Activated CD8-positive, alpha-beta memory T cell treated with anti-CD3 and anti-CD28 coated beads, Interleukin-2, amount 50 U/mL, for 4 hours (primary cell): Measurements from ENCODE around the gene GADD45B.
"Not testable (repeated sequence)": the region's sequence is repeated elsewhere in the genome, so short reads cannot be mapped to it uniquely, and the experiment has no call there.

Experiments used
- DNase-seq: peaks from one replicate; pipeline ENCODE4 v3.0.0-alpha.2; 2020

Gene GADD45B

GRCh38 chr19:2490659-2491058 lies 14.7 kb downstream of the GADD45B start:
- DNase-seq, result no peak

GRCh38 chr19:2491130-2491801 lies 15.3 kb downstream of the GADD45B start:
- no peak for DNase-seq

DNA sequence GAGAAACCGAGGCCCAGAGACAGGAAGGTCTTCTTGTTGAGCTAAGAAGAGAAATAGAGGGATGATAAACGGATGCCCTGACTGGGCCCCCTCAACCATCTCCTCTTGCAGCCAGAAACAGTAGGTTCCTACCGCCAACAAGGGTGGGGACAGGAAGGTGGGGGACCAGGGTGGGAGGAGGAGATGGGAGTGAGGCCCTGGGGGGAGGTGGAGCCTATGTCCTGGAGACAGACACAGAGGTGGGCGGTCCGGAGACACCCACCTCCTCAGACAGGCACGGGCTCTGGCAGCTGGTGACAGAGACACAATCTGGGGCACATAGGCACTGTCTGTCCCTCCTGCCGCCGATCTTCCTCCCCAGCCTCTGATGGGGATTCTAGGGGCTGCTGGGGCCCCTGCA lies 16.9 kb downstream of the GADD45B start:
- no peak for DNase-seq

GRCh38 chr19:2493448-2493847 lies 17.5 kb downstream of the GADD45B start:
- not testable (repeated sequence) for DNase-seq

GRCh38 chr19:2494084-2494446 lies 18.1 kb downstream of the GADD45B start:
- DNase-seq, result peak; percentile 39

DNA sequence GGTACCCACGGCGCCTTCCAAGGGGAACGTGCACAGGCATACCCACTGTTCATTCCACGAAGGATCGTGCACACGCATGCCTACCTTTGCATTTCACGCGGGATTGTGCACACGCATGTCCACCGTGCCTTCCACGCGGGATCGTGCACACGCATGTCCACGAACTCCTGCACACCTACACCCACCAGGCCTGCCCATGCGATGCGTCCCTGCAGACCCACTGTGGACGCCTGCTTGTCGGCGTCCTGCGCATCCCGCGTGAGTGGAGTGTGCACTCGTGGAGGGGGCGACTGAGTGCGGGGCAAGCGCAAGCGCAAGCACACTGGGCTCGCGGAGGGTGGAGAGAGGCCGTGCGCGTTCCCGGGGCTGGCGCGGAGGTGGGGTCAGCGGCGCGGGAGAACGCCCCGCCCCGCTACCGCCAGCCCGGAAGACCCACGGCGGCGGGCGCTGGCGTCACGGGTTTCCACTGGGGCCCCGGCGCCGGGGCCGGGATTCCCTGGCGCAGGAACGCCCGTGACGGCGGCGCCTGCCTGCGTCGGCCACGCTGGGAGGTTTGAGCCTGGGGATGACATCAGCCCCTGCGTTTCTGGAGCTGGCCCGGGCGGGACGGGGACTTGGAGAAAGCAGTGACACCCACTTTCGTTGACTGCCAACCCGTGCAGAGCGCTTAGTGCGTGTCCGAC lies 18.7 kb downstream of the GADD45B start:
- DNase-seq, result peak; percentile 61

GRCh38 chr19:2495130-2495641 lies 19.3 kb downstream of the GADD45B start:
- DNase-seq, result no peak

DNA sequence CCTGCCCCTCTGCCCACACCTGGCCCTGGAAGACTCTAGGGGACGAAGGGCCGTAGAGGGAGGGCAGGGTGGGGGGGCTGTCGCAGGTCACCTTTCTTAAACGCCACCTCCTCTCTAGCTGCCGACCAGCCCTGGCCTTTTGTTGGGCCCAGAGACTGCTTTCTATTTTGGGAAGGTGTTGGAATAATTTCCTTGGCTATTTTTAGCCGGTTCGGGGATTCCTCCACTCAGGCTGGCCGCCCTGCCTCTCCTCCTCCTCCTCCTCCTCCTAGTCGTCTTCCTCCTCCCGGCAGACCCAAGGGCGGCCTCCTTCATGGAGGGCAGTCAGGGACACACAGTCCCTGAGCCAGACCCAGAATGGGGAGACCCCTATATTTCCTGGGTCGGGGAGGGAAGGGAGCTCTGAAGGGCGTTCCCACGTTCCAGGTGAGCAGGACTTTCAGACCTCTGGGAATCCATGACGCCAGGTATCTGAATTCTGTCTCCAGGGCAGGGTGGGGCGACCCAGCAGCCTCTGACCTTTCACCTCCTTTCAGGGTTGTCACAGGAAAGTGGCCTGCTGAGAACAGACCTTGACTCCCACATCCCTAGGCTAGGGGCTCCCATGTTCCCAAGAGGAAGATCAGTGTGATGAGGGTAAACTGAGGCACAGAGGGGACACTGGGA lies 19.9 kb downstream of the GADD45B start:
- no peak for DNase-seq

DNA sequence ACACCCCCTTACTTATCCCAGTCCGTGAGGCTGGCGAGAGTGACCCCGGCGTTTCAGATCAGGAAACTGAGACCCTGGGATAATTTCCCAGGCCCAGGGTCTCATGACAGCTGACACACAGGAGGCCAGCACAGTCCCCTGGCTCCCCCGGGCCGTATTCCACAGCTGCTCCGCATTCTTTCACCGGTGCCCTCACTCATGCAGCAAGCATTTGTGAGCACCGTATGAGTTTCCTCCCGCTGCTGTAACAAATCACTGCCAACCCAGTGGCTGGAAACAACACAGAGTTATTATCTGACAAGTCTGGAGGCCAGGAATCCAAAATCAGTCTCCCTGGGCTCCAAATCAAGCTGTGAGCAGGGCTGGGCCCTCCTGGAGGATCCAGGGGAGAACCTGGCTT lies 21.3 kb downstream of the GADD45B start:
- no peak for DNase-seq

- DNase-seq, result no peak
These were observed 24.2 kb downstream of the GADD45B start for GRCh38 chr19:2500156-2500555.

GRCh38 chr19:2500841-2501261 lies 24.9 kb downstream of the GADD45B start:
- no peak for DNase-seq

- peak; percentile 82 for DNase-seq
These were observed 27.7 kb downstream of the GADD45B start for GRCh38 chr19:2503521-2504109.

- not testable (repeated sequence) for DNase-seq
These were observed 30.7 kb downstream of the GADD45B start for GRCh38 chr19:2506656-2507055.

- DNase-seq, result no peak
These were observed 31.2 kb downstream of the GADD45B start for GRCh38 chr19:2507109-2507508.

DNA sequence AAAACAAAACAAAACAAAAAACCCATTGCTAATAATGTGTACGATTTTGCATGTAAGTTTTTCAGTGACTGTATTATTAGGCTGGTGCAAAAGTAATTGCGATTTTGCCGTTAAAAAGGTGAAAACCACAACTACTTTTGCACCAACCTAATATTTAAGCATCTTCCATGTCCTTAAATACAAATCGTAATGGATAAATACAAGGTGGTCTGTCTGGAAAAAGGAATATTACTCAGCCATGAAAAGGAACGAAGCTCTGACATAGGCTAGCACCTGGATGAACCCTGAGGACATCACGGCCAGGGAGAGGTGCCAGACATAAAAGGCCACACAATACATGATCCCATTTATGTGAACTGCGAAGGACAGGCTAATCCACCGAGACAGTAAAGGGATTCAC lies 33.2 kb downstream of the GADD45B start:
- DNase-seq, result no peak

DNA sequence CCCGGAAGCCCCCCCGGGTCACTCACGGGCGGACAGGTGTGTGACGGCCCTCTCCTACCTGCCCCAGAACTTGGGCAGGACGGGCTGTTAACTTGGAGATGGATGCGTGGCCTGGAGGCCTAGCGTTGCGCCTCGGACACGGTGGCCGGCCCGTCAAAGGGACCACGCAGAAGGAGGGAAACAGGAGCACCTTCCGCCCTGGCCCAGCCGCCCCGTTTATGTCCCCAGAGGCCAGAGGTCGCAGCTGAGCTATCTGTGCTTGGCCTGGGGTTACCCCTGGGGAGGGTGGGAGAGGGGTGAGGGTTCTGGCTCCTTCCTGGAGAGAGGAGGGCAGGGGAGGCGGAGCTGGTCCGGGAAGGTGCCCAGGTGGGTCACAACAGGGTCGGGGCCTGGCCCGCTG lies 35.6 kb downstream of the GADD45B start:
- DNase-seq, result no peak

GRCh38 chr19:2511991-2512390 lies 36.1 kb downstream of the GADD45B start:
- no peak for DNase-seq

GRCh38 chr19:2512523-2513431 lies 36.9 kb downstream of the GADD45B start:
- DNase-seq, result no peak

DNA sequence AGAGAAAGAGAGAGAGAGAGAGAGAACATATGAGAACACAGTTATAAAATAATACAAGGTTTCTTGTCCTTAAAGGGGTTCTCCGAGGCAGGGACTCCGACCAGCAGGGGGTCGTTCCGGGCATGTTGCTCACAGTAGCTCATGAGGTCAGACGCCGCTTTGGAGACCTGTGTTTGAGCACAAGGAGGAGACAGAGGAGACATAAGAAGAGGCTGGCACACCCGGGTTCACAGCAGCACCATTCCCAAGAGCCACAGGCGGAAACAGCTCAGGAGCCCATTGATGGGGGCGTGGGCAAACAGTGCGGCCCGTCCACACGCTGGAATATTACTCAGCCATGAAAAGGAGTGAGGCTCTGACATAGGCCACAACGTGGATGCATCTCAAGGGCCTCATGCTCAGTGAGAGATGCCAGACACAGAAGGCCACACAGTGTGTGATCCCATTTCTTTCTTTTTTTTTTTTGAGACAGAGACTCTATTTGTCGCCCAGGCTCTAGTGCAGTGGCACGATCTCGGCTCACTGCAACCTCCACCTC lies 39.1 kb downstream of the GADD45B start:
- no peak for DNase-seq

DNA sequence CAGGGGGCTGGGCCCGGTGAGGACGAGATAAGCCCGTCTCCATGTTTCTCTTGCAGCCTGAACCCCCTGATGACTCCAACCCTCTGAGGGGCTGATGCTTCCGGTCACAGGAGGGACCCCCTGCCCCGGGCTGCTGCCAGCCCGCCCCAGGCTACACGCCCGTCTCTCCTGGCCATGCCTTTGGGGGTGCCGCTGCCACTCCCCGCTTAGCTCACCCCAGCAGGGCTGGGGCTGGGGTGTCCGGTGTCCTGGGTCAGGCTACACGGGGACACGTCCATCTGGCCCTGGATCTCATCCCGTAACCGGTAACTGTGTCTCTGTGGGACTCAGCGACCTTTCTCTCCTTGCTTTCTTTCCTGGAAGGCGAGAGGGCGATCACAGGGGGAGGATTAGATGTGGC lies 40.8 kb downstream of the GADD45B start:
- DNase-seq, result no peak

- peak; percentile 62 for DNase-seq
These were observed 42.1 kb downstream of the GADD45B start for GRCh38 chr19:2517881-2518601.
